GM23248 (cell line): ENCODE results near the gene TUBAL3.

Experiments
- EZH2 ChIP-seq: fragments of 200-600 bp; sonication (generic); IDR thresholded peaks from 2 replicates; pipeline ENCODE4 v1.6.1; 2018; ENCODE audit warnings: antibody characterized with exemption, mild to moderate bottlenecking; ENCODE audit not compliant: insufficient read depth, poor library complexity, severe bottlenecking
- EZH2phosphoT487 ChIP-seq: fragments of 200-600 bp; sonication (generic); IDR thresholded peaks from 2 replicates; pipeline ENCODE4 v1.6.1; 2018; ENCODE audit warnings: antibody characterized with exemption, moderate library complexity, mild to moderate bottlenecking, low read depth; ENCODE audit not compliant: insufficient read depth

DNA sequence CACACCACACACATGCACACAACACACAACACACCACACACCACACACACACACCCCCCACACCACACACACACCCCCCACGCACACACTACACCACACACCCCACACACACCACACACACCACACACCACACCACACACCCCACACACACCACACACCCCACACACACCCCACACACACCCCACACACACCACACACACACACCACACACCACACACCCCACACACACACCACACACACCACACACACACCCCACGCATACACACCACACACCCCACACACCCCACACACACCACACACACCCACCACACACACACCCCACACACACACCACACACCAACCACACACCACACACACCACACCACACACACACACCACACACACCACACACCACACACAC lies 23.4 kb downstream of the TUBAL3 start:
- TF ChIP-seq EZH2phosphoT487 (no peak), EZH2 (no peak)
